ENCODE data around the gene TBC1D17.

TBC1D17 gene

GRCh38 chr19:49860336-49861102, 17.0 kb upstream of the TBC1D17 start:
- DNase-seq (ENCODE audit: low read depth in 2 of 3, low spot score in 2 of 3) = no peak

- DNase-seq (ENCODE audit: low read depth in 2 of 3, low spot score in 2 of 3) = no peak
These were observed 16.4 kb upstream of the TBC1D17 start for GRCh38 chr19:49861107-49861506.

- no peak for DNase-seq (ENCODE audit: low read depth in 2 of 3, low spot score in 2 of 3)
These were observed 15.7 kb upstream of the TBC1D17 start for GRCh38 chr19:49861541-49862378.

- DNase-seq (ENCODE audit: low read depth in 2 of 3, low spot score in 2 of 3) = no peak
These were observed 14.9 kb upstream of the TBC1D17 start for GRCh38 chr19:49862391-49863253.

GRCh38 chr19:49863254-49863934, 14.1 kb upstream of the TBC1D17 start:
- no peak for DNase-seq (ENCODE audit: low read depth in 2 of 3, low spot score in 2 of 3)

GRCh38 chr19:49863935-49864320, 13.6 kb upstream of the TBC1D17 start:
- no peak for DNase-seq (ENCODE audit: low read depth in 2 of 3, low spot score in 2 of 3)

GRCh38 chr19:49864890-49865289, 12.6 kb upstream of the TBC1D17 start:
- no peak for DNase-seq (ENCODE audit: low read depth in 2 of 3, low spot score in 2 of 3)

GRCh38 chr19:49866933-49867782, 10.3 kb upstream of the TBC1D17 start, which contains the start of gene PNKP:
TSS of gene PNKP (minus strand) at chr19:49867576. CDS start at chr19:49867204, 372 bp downstream.
- DNase-seq (ENCODE audit: low read depth in 2 of 3, low spot score in 2 of 3) = peak; percentile 83 to 91 (median 86)

GRCh38 chr19:49869009-49869483, 8.5 kb upstream of the TBC1D17 start:
- peak in 2 of 3 experiments; percentile 33 to 47 for DNase-seq (ENCODE audit: low read depth in 2 of 3, low spot score in 2 of 3)

- peak; percentile 74 to 82 (median 79) for DNase-seq (ENCODE audit: low read depth in 2 of 3, low spot score in 2 of 3)
These were observed 7.8 kb upstream of the TBC1D17 start for GRCh38 chr19:49869484-49870308.

- no peak for DNase-seq (ENCODE audit: low read depth in 2 of 3, low spot score in 2 of 3)
These were observed 7.1 kb upstream of the TBC1D17 start for GRCh38 chr19:49870309-49870901.

- DNase-seq (ENCODE audit: low read depth in 2 of 3, low spot score in 2 of 3) = no peak
These were observed 6.0 kb upstream of the TBC1D17 start for GRCh38 chr19:49871349-49871985.

- DNase-seq (ENCODE audit: low read depth in 2 of 3, low spot score in 2 of 3) = no peak
These were observed 5.0 kb upstream of the TBC1D17 start for GRCh38 chr19:49872245-49873128.

- no peak for DNase-seq (ENCODE audit: low read depth in 2 of 3, low spot score in 2 of 3)
These were observed 4.4 kb upstream of the TBC1D17 start for GRCh38 chr19:49873129-49873521.

GRCh38 chr19:49873834-49874233, 3.7 kb upstream of the TBC1D17 start:
- no peak for DNase-seq (ENCODE audit: low read depth in 2 of 3, low spot score in 2 of 3)

- DNase-seq (ENCODE audit: low read depth in 2 of 3, low spot score in 2 of 3) = no peak
These were observed 2.9 kb upstream of the TBC1D17 start for GRCh38 chr19:49874503-49875157.
